HG03066 (cell line): Measurements from ENCODE around the gene CYTH4.
"Not testable (repeated sequence)": the region's sequence is repeated elsewhere in the genome, so short reads cannot be mapped to it uniquely, and the experiment has no call there.

ENCODE experiments used
- ATAC-seq: cut with Tn5 transposase; IDR thresholded peaks from one replicate; pipeline ENCODE4 v1.9.1; 2021; ENCODE audit warnings: low read depth; ENCODE audit not compliant: unreplicated experiment

Gene CYTH4

DNA sequence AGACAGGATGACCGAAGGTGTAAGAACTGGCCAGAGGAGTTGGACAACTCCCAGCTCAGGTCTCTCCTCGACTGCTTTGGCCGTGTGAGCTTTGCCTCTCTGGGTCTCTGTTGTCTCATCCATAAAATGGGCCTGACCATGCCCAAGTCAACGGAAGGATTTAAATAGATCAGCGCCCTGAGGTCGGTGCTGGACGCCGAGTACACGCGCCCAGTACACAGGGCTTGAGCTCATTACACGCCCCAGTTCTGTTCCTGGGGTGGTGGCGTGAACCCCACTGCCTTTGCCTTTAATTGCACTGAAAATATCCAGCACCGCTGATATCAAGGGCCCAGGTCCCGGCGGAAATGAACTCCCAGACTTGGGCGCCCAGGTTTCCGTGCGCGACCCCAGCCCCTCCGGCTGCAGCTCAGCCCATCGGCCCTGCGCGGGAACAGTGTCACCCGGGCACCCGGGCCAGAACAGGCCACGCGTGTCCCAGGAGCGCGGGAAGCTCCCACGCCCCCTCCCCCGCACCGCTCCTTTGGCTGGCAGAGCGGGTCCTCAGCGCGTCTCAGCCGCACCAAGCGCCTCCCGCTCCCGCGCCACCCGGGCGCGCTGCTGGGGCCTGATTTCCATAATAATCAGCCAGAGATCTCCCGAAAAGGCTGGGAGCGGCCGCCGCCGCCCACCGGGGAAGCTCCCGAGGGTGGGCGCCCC, 42.2 kb downstream of the CYTH4 start:
- ATAC-seq: no peak

DNA sequence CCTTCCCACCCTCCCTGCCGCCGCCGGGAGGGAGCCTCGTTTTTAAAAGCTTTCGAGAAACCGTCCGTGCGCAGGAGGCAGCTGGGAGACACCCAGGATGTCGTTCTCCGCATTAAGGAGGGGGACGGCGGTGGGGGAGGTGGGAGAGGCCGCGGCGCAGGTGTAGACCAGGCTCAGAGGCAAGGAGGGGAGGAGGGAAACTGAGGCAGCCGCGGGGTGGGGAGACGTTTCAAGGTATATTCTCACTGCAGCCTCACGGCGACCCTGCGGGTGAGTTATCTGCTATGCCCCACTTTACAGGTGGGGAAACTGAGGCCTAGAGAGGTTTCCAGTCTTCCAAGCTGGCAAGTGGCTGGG, 42.7 kb downstream of the CYTH4 start:
- ATAC-seq: no peak

DNA sequence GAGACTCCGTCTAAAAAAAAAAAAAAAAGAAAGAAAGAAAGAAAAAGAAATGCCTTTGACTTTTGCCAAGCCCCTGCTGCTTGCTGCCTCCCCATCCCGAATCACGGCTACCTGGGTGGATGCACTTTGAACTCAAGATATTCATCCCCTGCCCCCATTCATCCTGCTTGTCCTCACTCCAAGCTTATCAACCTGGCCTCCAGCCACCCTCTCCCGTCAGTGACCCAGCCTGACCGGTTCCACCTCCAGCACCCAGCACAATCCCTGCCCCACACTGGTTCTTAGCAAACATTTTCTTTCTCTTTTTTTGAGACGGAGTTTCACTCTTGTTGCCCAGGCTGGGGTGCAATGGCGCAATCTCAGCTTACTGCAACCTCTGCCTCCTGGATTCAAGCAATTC, 44.4 kb downstream of the CYTH4 start:
- ATAC-seq: no peak

DNA sequence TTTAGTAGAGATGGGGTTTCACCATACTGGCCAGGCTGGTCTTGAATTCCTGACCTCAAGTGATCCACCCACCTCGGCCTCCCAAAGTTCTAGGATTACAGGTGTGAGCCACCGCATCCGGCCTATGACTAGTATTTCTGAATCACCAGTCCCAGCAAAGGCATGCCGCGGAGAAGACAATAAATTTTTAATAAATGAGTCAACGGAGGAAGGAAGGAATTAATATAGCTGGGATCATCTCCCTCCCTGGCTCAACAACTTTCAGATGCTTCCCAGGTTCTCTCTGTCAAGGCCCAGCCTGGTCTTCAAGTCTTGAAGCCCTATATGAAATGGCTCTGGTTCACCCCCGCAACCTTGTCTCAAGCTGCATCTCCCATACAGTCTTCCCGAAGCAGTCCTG, 45.7 kb downstream of the CYTH4 start:
- ATAC-seq: no peak

DNA sequence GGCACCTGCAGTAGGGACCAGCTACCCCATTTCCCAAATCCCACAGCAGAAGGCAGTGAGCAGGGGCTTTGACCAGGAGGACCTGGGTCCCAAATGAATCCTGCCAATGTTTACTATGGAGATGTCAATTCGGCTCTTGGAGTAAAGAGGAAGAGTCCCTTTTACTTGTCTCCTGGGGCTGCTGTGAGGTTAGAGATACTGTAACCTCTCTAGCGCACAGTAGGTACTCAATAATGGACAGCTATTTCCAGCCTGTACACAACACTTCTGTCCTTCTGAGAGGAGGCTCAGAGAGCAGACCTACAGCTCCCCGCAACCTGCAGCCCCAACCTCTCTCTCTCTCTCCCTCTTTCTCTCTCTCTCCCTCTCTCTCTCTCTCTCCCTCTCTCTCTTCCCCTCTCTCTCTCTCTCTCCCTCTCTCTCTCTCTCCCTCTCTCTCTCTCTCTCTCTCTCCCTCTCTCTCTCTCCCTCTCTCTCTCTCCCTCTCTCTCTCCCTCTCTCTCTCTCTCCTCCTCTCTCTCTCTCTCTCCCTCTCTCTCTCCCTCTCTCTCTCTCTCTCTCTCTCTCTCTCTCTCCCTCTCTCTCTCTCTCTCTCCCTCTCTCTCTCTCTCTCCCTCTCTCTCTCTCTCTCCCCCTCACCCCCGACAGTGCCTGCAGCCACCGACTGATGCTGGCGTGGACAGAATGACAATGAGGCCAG, 46.4 kb downstream of the CYTH4 start:
- not testable (repeated sequence) for ATAC-seq

DNA sequence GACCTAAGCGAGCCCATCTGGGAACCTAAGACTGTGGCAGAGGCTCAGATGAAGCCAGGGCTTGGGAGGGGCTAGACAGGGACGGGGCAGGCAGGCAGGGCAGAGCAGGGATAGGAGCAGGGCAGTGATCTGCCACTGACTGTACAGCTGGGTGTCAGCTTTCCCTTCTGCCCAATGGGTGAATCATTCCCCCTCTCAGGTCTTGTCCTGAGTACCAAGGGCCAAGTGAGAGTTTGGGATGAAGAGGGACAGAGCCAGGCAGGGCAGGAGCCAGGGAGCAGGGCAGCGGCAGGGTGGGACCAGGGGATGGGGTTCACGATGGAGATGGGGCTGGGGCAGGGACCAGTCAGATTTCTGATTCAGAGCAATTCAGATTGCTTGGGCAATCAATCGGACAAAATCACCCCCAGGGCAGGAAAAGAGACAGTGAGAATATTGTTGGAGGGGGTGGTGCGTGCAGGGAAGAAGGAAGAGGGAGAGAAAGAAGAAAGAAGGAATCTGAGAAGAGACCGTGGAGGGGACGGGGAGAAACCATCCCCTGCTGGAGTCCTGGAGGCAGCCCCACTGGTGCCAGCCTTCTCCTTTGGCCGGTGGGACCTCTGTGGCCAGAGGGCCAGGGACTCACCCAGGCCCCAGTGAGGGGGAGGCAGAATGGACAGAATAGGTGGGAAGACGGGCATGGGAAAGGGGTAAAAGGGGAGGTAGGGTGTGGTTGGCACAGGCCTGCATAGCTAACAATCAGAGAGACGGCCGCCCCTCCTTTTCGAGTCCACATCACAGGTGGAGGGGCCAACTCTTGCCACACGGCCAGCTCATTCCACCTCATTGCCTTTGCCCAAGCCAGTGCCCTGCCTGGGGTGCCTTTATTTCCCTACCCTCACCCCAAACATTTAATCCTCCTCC, 47.2 kb downstream of the CYTH4 start:
- no peak for ATAC-seq

DNA sequence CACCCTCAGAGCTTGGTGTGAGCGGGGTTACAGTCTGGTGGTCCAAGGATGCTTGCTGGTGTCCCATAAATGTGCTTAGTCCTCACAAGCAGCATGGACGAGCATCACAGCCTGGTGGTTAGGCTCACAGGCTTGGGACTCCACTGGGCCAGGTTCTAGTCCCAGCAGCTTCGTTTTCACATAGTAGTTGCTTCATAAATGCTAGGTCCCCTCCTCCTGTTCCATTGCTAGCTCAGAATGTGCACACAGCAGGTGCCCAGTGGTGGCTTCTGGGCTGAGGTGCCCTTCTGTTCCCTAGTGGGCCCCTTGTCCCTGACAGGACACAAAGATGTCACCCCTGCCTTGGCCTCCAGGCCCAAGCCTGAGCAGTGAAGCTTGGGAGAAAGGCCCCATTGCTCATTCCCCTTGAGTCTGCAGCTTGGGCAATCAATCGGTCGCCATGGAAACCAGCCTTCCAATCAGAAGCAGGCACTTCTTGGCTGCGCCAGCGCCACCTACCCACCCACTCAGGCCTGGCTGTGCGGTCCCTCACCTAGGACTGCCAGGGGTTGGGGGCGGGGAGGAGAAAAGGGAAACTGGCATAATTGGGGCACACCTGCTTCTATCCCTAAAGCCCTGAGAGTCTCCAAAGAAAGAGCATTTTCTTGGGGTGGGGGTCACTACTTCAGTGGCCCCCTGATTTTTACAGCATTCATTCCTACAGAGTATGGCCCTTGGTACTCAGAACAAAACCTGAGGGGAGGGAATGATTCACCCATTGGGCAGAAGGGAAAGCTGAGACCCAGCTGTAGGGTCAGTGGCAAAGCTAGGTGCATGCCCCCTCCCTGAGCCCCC, 48.1 kb downstream of the CYTH4 start:
- no peak for ATAC-seq

DNA sequence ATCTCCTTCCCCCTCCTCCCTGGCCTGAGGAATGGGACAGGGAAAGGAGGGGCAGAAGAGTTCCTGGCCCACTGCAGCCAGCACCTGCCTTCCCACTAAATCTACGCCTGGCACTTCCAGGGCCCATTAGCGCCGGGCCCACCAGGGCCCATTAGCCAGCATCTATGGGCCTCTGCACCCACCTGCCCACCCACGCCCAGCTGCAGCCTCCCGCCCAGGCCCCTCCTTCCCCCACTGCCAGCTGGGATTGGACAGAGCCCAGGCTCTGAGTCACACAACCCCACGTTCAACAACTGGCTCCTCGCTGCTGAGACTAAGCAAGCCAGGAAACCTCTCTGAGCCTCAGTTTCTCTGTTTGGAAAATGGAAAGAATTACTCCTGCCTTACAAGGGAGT, 48.7 kb downstream of the CYTH4 start:
- ATAC-seq: no peak

DNA sequence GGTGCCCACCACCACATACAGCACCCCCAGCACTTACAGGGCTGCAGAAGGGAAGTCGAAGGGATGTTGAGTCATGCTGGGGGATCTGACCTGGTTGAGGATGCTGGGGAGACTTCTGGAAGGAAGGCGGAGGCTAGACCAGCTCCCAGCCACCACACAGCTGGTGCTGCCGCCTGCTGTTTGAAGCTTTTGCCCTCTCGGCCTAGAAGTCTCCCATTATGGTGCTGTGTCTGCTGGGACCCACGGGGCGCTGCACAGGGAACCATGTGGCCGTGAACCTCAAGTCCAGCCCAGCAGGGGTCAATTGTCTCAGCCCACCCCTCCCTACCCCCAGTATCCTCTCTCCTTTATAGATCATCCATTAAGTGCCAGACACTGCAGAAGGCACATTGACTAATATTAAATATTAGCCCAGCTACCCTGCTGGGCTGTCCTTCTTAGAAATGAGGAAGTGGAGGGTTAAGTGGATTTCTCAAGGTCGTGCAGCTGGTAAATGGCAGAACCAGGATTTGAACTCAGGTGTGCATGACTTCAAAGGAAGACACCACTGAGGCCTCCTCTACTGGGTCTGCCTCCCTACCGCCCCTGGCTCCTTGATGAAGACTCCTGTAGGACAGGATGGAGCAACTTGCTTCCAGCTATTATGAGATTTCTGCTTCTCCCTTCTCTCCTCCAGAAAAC, 49.7 kb downstream of the CYTH4 start:
- no peak for ATAC-seq

DNA sequence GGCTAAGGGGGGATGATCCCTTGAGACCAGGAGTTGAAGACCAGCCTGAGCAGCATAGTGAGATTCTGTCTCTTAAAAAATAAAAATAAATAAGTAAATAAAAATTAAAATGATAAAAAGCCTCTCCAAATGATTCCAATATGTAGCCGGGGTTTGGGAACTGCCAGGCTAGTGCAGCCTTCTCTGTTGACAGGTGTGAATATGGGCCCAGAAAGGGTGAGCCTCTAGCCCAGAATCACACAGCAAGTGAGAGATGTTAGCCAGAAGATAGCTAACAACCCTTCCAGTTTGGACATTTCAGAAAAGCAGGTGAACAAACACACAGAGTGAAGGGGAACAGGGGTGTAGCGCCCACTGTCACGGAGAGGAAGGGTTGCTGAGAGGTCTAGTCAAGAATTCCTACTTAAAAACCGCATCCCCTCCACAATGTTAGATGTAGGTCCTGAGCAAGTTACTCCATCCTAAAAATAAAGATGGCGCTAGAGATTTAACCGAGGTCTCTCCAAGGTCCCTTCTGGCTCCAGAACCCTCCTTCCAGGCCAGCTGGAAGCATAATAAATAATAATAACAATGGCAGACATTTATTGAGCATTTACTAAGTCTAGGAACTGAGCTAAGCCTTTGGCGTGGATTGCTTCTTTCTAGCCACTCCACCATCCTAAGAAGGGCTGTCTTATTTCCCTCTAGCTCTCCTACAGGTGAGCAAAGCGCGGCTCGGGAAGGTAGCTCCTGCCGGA, 51.6 kb downstream of the CYTH4 start:
- ATAC-seq: no peak

DNA sequence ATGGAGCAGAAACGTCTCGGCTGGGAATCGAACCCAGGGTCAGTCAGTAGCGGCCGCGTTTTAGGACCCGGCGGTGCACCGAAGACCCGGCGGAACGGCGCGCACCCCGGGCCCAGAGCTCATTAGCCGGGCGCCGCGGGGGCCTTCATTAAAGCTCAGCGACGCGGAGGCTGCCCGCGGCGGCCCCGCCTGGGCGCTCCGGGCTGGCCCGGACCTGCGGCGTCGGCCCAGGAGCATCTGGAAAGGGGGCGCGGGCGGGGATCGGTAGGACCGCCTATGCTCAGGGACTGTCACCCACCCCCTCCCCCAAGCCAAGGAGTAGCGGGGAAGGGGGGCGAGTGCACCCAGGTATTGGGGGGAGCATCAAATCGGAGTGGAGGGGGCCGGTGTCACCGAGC, 52.2 kb downstream of the CYTH4 start:
- ATAC-seq: no peak

DNA sequence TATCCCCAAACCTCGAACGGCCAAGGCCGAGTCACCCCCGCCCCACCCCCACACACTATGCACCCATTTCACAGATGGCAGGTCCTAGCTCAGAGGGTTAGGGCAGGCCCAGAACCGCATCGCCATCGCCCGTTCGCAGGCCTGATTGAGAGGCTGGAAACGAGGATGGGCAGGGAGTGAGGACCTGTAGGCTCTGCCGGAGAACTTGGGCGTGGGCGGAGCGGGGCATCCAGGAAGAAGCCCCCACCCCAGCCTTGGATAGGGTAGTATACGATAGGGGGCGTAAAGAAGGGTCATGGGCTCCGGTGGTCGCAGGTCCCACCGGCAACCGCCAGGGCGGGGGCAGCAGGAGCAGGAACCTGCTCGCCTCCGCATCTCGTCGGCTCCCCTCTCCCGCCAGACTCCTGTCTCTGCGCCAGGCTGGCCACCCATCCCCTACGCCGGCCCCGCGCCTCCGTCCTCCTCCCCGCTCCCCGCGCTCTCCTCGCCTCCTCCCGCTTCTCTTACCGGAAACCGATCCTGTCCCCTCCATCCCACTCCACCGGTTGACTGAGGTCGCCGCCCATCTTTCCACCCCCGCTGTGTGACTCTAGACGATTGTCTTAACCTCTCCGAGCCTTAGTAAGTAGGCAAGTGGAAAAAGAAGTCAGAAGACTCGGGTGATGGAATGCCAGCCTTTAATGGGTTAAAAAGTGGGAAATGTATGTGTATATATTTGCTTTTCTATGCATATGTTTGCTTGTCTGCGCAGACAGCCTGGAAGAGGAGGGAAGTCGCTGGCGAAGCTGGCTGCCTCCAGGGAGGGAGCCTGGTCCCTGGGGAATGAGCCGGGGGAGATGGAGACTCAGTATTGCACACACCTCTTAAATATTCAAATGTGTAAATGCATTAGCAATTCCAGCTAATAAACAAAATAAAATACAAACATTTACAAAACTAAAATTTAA, 52.8 kb downstream of the CYTH4 start:
- no peak for ATAC-seq

DNA sequence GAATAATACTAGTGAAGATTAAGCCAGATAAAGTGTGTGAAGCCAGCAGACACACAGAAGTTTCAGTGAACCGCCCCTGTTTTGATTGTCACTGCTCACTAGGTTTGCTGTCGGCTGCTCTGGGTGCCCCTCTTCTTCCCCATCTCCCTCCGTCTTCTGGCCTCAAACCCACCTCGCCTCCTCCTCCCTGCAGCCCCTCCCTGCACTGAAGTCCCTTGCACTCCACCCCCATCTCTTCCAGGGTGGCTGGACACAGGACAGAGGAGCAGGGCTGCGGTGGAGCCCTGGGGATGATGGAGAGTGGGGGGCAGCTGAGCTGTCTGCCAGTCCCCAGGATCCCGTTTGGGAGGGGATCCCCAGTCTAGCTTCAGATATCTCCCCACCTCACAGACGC, 53.5 kb downstream of the CYTH4 start:
- no peak for ATAC-seq

DNA sequence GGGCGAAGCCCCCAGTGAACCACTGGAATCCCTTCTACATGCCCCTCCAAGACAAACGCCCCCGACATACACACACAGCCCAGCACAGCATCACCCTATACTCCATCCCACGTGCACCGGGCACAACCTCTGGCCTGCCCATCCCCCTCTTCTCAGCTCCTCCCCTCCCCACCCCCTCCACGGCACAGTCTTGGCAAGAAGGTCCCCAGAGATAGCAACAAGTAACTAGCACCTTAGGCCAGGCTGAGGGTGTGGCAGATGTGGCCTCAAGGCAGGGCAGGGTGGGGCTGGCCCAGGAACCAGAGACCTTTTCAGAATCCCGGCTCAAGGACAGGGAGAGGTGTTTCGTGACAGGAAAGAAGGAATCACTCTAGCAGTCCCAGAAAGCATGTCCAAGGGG, 54.3 kb downstream of the CYTH4 start:
- ATAC-seq: no peak

DNA sequence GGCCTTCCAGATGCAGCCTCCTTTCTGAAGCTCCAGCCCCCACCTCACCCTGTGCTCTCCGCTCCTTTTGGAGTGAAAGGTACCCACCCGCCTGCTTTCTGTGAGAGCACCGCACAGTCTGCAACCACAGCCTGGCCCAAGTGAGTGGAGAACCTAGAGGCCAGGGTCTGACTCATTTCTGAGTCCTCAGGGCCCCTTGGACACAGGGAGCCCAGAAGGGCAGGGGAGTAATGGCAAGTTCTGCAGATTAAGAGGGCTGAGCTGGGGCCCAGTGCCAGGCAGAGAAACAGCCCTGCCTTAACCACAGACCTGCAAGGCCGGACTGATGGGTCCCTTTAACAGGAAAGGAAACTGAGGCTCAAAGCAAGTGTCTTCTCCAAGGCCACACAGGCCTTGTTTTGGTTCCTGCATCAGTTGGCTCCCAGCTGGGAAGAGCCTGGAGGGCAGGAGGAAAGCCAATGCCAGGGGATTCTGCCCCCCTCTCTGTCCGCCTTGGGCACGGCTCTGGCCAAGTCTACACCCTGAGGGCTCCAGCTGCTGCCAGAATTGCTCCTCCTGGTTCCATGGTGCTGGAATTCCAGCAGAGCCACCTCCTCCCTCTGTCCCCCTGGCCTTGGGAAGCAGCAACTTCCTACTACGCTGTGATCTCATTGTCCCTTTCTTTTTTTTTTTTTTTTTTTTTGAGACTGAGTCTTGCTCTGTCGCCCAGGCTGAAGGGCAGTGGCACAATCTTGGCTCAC, 55.1 kb downstream of the CYTH4 start:
- no peak for ATAC-seq

DNA sequence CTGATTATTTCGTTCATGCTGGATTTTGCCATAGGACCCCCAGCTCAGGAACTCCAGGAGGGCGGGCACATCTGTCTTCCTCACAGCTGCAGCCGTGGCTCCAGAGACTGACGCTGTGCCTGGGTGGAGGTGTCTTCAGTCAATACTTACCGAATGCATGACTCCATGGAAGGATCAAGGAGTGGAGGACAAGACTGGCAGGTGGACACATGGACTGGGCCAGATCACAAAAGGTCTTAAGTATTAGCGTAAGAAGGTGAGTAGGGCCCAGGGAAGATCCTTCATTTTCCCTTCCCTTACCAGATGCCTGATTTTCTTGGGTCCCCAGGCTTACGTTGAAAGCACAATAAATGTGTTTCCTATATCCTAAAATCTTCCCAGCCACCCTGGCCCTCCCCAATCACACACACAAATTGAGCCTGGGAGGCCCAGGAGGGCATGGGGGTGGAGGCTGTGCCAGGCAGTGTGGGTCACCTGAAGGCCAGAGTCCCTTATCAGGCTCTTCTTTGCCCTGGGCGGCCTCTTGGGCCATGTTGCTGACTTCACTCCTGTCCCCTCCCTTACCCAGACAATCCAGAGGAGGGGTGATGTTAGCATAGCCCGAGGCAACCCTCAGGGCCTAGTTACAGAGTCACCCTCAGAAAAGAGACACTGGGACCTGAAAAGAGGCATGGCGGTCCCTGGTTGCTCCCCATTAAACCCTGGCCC, 56.4 kb downstream of the CYTH4 start:
- no peak for ATAC-seq
